ENCODE measurements around the gene WNT3. TPM values are rescaled to one million over a fixed set of nuclear protein-coding genes. Genes with fewer than 3 reads are reported as not detected.

WNT3 gene
- total and polyA plus RNA-seq, 10 of the 15 experiments (the other 5 are each of a cell fraction or from before 2014, with no cell fraction given), result 0.01 to 0.03 TPM; not detected in 8

- WGBS (ENCODE audit: insufficient coverage, insufficient replicate concordance, low lambda C conversion rate, missing lambda C conversion rate), result 58% methylated on average over 8 of the region's 8 CpGs
- ChIA-PET SMC1A (ENCODE audit: uncharacterized antibody, unreplicated experiment) (no interaction called here), RAD21 (ENCODE audit: unreplicated experiment) (no interaction called here)
- TF ChIP-seq YY1 (IDR thresholded peaks at IDR 0.05; ENCODE audit: low read depth, low read length) (no peak), KDM1A (IDR thresholded peaks at IDR 0.05; ENCODE audit: borderline replicate concordance) (no peak), TARDBP (IDR thresholded peaks at IDR 0.05; ENCODE audit: borderline replicate concordance) (no peak), TCF3 (IDR thresholded peaks at IDR 0.05; ENCODE audit: borderline replicate concordance, insufficient read depth, low read depth, low read length) (no peak), NFIC (IDR thresholded peaks at IDR 0.05; ENCODE audit: low read depth, low read length) (no peak), IRF5 (IDR thresholded peaks at IDR 0.05; ENCODE audit: borderline replicate concordance) (no peak), NFYB (IDR thresholded peaks at IDR 0.05; ENCODE audit: insufficient read depth, low read depth, low read length) (no peak), ETV6 (conservative IDR thresholded peaks at IDR 0.05 in 1 of 2, IDR thresholded peaks at IDR 0.05 in 1 of 2; ENCODE audit: borderline replicate concordance in 1 of 2, low read depth in 1 of 2) (no peak), ZBED1 (IDR thresholded peaks at IDR 0.05; ENCODE audit: borderline replicate concordance) (no peak), MEF2B (IDR thresholded peaks at IDR 0.05; ENCODE audit: partially characterized antibody, poor library complexity, severe bottlenecking) (no peak), EGR1 (IDR thresholded peaks at IDR 0.05; ENCODE audit: borderline replicate concordance in 1 of 2, low read depth in 2 of 2, low read length in 2 of 2) (no peak), MTA2 (IDR thresholded peaks at IDR 0.05; ENCODE audit: low read depth) (no peak), E4F1 (IDR thresholded peaks at IDR 0.05; ENCODE audit: borderline replicate concordance, partially characterized antibody) (no peak), HDAC2 (IDR thresholded peaks at IDR 0.05) (no peak), HDAC6 (IDR thresholded peaks at IDR 0.05; ENCODE audit: unreplicated experiment) (no peak), PAX5 (IDR thresholded peaks at IDR 0.05; ENCODE audit: borderline replicate concordance, low read depth, low read length) (no peak)
- TF ChIP-seq, protein P1, sequence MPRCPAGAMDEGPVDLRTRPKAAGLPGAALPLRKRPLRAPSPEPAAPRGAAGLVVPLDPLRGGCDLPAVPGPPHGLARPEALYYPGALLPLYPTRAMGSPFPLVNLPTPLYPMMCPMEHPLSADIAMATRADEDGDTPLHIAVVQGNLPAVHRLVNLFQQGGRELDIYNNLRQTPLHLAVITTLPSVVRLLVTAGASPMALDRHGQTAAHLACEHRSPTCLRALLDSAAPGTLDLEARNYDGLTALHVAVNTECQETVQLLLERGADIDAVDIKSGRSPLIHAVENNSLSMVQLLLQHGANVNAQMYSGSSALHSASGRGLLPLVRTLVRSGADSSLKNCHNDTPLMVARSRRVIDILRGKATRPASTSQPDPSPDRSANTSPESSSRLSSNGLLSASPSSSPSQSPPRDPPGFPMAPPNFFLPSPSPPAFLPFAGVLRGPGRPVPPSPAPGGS (IDR thresholded peaks at IDR 0.05; ENCODE audit: borderline replicate concordance, insufficient read depth, low read depth, low read length, poor library complexity, severe bottlenecking), result no peak
Observed at GRCh38 chr17:46796956-46797530, 21.4 kb downstream of the WNT3 start.

More at GRCh38 chr17:46796956-46797530, 21.4 kb downstream of the WNT3 start:
- ChIA-PET CTCF (interaction anchor here (1.0 kb wide), 1 partner anchor 14 kb away, joined by 3 read pairs; no protein-coding TSS in a partner anchor), POLR2A (no interaction called here)
- Histone ChIP-seq H3K79me2 (ENCODE audit: control insufficient read depth, insufficient read depth, low read length) (no peaks in the 10 kb centered on the region), H3K4me3 (no peak overlapping the region), H2AFZ (ENCODE audit: control insufficient read depth, low read depth, low read length) (no peak overlapping the region), H3K27ac (ENCODE audit: control insufficient read depth, insufficient read depth) (no peak overlapping the region), H4K20me1 (ENCODE audit: control insufficient read depth, insufficient read depth) (no peaks in the 10 kb centered on the region), H3K9me3 (replicated peaks; ENCODE audit: control insufficient read depth, insufficient read depth, low read length) (no peaks in the 10 kb centered on the region), H3K9ac (ENCODE audit: control insufficient read depth, insufficient read depth, low read length) (no peak overlapping the region), H3K36me3 (ENCODE audit: control insufficient read depth in 2 of 2, insufficient read depth in 2 of 2, low read length in 1 of 2) (no peaks in the 10 kb centered on the region), H3K4me2 (ENCODE audit: control insufficient read depth, insufficient read depth) (no peak overlapping the region), H3K4me1 (ENCODE audit: control insufficient read depth, insufficient read depth, low read length) (no peaks in the 10 kb centered on the region), H3K27me3 (replicated peaks in 1 of 2; ENCODE audit: control insufficient read depth in 2 of 2, insufficient read depth in 2 of 2, low read length in 1 of 2) (peaks cover 0 to 3% of the 10 kb centered on the region in 2 experiments; a peak in 3 of 4 replicates)
- intact Hi-C loops (cut with micrococcal nuclease; ENCODE audit: unreplicated experiment), result no loop called here
- FAIRE-seq (no peak), ATAC-seq (no peak), DNase-seq (ENCODE audit: low read depth, low spot score) (no peak)
- in situ Hi-C loops (cut with MboI), result loop anchor here (10.0 kb wide), 2 partner anchors 58 to 98 kb away; partner anchors contain the start of gene WNT9B
- BruUV-seq (replicated peaks), result no TSS peak

All from GM12878 (cell line).